ENCODE data around the gene OAS1. TPM values are rescaled to one million over a fixed set of nuclear protein-coding genes. Genes with fewer than 3 reads are reported as not detected.

Gene OAS1
- total RNA-seq, 2 donors from 2014 or later = 15.6 to 20.9 TPM

DNA sequence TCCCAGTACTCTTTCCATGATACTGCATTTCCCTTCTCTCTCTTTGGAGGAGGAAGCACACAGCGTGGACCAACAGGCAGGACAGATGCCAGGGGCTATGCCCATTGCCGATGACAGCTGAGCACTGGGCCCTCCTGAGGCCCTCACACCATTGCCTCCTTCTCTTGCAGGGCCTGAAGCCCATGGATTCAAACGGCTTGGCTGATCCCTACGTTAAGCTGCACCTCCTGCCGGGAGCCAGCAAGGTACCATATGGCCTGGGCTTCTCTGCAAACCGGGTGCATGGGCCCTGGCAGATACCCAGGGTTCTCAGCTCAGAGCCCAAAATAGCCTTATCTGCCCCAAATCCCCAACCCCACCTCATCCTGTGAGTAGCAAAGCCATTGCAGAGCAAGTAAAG is 25.2 kb upstream of the OAS1 start:
- Mint-ChIP-seq H3K27ac (no peak overlapping the region), H3K4me1 (no peaks in the 10 kb centered on the region), H3K27me3 (peaks cover 29% of the 10 kb centered on the region), H3K9me3 (no peaks in the 10 kb centered on the region), H3K4me3 (no peak overlapping the region), H3K36me3 (ENCODE audit: low read depth) (no peaks in the 10 kb centered on the region)
- ATAC-seq (replicated peaks) = no peak

DNA sequence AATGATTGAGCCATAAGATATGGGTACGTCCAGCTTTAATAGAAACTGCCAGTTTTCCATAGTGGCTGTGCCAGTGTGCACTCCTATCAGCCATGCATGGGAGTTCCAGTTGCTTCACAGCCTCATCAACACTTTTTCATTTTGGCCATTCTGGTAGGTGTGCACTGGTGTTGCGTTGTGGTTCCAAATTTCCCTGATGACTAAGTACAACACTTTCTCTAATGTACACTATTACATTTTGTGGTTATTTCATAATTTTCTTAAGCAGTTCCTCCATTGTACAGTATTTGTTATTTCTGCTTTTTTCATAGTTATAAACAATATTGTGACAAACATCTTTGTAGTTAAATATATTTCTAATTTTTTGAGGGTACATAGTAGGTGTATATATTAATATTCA is 21.5 kb upstream of the OAS1 start:
- Mint-ChIP-seq H3K4me1 (no peaks in the 10 kb centered on the region), H3K27ac (no peak overlapping the region), H3K27me3 (peaks cover 11% of the 10 kb centered on the region), H3K9me3 (no peaks in the 10 kb centered on the region), H3K4me3 (no peak overlapping the region), H3K36me3 (ENCODE audit: low read depth) (no peaks in the 10 kb centered on the region)
- no peak for ATAC-seq (replicated peaks)

GRCh38 chr12:112887550-112887949 is 19.2 kb upstream of the OAS1 start:
- ATAC-seq (replicated peaks) = no peak
- H3K4me1 Mint-ChIP-seq = no peaks in the 10 kb centered on the region
- H3K36me3 Mint-ChIP-seq (ENCODE audit: low read depth) = no peaks in the 10 kb centered on the region
- H3K4me3 Mint-ChIP-seq = no peak overlapping the region
- H3K9me3 Mint-ChIP-seq = no peaks in the 10 kb centered on the region
- peaks cover 8% of the 10 kb centered on the region for H3K27me3 Mint-ChIP-seq
- no peak overlapping the region for H3K27ac Mint-ChIP-seq

GRCh38 chr12:112891093-112892024 is 15.4 kb upstream of the OAS1 start:
- no peak overlapping the region for H3K27ac Mint-ChIP-seq

DNA sequence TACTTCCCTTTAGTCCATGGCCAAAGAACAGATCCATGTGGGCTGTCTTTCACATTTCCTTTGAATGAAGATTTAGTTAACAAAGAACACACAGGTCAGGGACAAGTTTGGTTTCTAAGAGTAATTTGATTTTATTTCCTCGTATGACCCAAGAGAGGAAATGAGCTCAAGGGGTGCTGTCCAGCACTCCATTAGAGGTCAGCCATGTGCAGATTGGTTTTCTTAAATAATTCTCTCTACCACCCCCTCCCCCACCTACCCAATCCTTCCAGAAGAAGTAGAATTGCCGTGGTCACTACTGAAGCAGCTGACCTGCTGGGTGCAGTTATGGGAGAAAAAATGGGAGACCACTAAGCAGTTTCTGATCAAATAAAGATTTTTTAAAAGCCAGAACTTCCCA is 13.9 kb upstream of the OAS1 start:
- Mint-ChIP-seq H3K9me3 (no peaks in the 10 kb centered on the region), H3K4me1 (no peaks in the 10 kb centered on the region)

More at GRCh38 chr12:112891093-112892024, 15.4 kb upstream of the OAS1 start:
- Mint-ChIP-seq H3K36me3 (ENCODE audit: low read depth) (no peaks in the 10 kb centered on the region), H3K9me3 (no peaks in the 10 kb centered on the region), H3K4me1 (no peaks in the 10 kb centered on the region), H3K27me3 (no peaks in the 10 kb centered on the region), H3K4me3 (no peak overlapping the region)
- no peak for ATAC-seq (replicated peaks)

GRCh38 chr12:112894128-112894527 is 12.6 kb upstream of the OAS1 start:
- H3K27me3 Mint-ChIP-seq = peaks cover 14% of the 10 kb centered on the region
- H3K27ac Mint-ChIP-seq = no peak overlapping the region
- H3K9me3 Mint-ChIP-seq = no peaks in the 10 kb centered on the region
- no peaks in the 10 kb centered on the region for H3K36me3 Mint-ChIP-seq (ENCODE audit: low read depth)
- no peaks in the 10 kb centered on the region for H3K4me1 Mint-ChIP-seq
- no peak for ATAC-seq (replicated peaks)
- no peak overlapping the region for H3K4me3 Mint-ChIP-seq

More for the DNA sequence above, 13.9 kb upstream of the OAS1 start:
- Mint-ChIP-seq H3K4me3 (no peak overlapping the region), H3K27ac (no peak overlapping the region), H3K27me3 (peaks cover 8% of the 10 kb centered on the region), H3K36me3 (ENCODE audit: low read depth) (no peaks in the 10 kb centered on the region)
- no peak for ATAC-seq (replicated peaks)

DNA sequence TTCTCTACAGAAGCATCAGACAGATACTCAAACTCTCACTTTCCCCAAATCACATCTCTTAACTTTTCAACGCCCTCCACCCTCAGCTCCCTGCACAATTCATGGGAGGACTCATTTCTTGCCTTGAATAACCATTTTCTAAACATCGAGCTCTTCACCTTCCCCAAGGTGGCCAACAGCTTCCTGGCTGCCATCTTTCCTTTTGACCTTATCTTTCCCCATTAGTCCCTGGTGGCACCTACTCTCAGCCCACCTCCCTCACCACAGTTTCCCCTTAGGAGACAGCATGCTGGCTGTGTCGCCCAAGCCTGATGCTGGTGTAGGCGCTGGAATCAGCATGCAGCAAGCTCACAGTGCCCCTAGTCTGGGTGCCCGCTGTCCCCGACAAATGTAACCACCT is 8.4 kb upstream of the OAS1 start:
- Mint-ChIP-seq H3K36me3 (ENCODE audit: low read depth) (no peaks in the 10 kb centered on the region), H3K27ac (peak overlapping the region; percentile 23)

DNA sequence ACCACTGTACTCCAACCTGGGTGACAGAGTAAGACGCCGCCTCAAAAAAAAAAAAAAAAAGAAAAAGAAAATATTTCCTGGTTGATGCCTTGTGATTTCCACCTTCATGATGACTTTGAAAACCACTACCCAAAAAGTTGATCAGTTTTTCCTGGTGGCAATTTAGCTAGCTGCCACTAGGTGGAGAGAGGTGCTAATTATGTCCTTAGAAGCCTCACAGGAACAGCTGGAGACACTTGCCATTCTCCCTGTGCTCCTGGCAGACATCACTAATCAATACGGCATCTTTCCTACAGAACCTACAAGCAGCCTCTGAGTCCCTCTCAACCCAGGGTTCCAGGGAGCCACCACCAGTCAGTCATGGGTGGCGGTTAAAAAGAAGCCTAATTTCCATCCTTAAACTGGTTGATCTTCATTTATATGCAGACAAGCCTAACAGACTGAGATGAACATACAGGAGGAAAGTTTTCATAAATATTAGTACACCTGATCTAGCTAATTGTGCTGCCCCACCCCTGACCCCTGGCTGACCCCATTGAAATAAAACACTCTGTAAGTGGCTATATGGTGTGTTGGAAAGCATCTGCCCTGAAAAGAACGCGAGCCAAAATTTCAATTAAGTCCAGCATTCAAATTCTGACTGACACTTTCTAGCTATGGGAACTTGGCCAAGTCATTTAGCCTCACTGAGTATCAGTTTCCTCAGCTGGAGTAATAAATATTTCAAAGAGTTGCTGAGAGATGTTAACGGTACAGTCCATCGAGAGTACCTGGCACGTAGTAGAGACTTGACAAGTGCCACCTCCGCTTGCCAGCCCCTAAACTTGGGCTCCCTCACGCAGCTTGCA is 6.2 kb upstream of the OAS1 start:
- Mint-ChIP-seq H3K4me3 (no peak overlapping the region), H3K27me3 (peaks cover 14% of the 10 kb centered on the region), H3K36me3 (ENCODE audit: low read depth) (no peaks in the 10 kb centered on the region), H3K27ac (no peak overlapping the region), H3K4me1 (peaks cover 16% of the 10 kb centered on the region), H3K9me3 (no peaks in the 10 kb centered on the region)
- peak; percentile 80 for ATAC-seq (replicated peaks)

More for the DNA sequence above, 8.4 kb upstream of the OAS1 start:
- Mint-ChIP-seq H3K9me3 (no peaks in the 10 kb centered on the region), H3K27me3 (peaks cover 14% of the 10 kb centered on the region), H3K4me1 (peaks cover 5% of the 10 kb centered on the region), H3K4me3 (no peak overlapping the region)
- no peak for ATAC-seq (replicated peaks)

GRCh38 chr12:112901271-112901670 is 5.5 kb upstream of the OAS1 start:
- Mint-ChIP-seq H3K27me3 (peaks cover 14% of the 10 kb centered on the region), H3K4me3 (no peak overlapping the region), H3K36me3 (ENCODE audit: low read depth) (no peaks in the 10 kb centered on the region), H3K9me3 (no peaks in the 10 kb centered on the region), H3K27ac (no peak overlapping the region), H3K4me1 (peaks cover 17% of the 10 kb centered on the region)
- no peak for ATAC-seq (replicated peaks)

- Mint-ChIP-seq H3K27ac (peak overlapping the region; percentile 30), H3K9me3 (no peaks in the 10 kb centered on the region), H3K27me3 (no peaks in the 10 kb centered on the region), H3K4me3 (peak overlapping the region; percentile 4), H3K36me3 (ENCODE audit: low read depth) (no peaks in the 10 kb centered on the region), H3K4me1 (peaks cover 37% of the 10 kb centered on the region)
- no peak for ATAC-seq (replicated peaks)
Observed at GRCh38 chr12:112904571-112904970, 2.2 kb upstream of the OAS1 start.

DNA sequence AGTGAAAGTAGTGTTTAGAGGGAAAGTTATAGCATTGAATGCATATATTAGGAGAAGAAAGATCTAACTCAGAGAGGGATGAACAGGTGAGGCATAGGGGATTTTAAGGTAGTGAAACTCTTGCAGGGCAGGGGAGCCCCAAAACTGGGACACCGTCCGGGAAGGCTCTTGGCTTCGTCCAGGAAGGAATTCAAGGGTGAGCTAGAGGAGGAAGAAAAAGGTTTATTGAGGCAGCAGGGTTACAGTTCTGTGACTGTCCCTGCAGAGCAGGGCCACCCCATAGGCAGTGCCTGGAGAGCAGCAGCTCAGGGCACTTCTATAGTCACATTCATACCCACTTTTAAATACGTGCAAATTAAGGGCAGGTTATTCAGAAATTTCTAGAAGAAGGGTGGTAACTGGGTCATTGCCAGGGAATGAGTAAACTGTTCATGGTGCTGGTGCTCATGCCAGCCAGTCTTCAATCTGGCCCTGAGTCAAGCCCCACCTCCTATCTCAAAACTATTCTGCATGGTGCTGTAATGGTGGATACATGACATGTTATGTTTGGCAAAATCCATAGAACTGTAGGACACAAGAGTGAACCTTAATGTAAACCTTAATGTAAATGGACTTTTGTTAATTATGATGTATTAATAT is 1.2 kb upstream of the OAS1 start:
- peaks cover 42% of the 10 kb centered on the region for H3K4me1 Mint-ChIP-seq
- no peaks in the 10 kb centered on the region for H3K36me3 Mint-ChIP-seq (ENCODE audit: low read depth)
- no peaks in the 10 kb centered on the region for H3K27me3 Mint-ChIP-seq
- H3K9me3 Mint-ChIP-seq = no peaks in the 10 kb centered on the region
- peak overlapping the region; percentile 89 for H3K4me3 Mint-ChIP-seq
- no peak for ATAC-seq (replicated peaks)
- peak overlapping the region; percentile 56 for H3K27ac Mint-ChIP-seq

DNA sequence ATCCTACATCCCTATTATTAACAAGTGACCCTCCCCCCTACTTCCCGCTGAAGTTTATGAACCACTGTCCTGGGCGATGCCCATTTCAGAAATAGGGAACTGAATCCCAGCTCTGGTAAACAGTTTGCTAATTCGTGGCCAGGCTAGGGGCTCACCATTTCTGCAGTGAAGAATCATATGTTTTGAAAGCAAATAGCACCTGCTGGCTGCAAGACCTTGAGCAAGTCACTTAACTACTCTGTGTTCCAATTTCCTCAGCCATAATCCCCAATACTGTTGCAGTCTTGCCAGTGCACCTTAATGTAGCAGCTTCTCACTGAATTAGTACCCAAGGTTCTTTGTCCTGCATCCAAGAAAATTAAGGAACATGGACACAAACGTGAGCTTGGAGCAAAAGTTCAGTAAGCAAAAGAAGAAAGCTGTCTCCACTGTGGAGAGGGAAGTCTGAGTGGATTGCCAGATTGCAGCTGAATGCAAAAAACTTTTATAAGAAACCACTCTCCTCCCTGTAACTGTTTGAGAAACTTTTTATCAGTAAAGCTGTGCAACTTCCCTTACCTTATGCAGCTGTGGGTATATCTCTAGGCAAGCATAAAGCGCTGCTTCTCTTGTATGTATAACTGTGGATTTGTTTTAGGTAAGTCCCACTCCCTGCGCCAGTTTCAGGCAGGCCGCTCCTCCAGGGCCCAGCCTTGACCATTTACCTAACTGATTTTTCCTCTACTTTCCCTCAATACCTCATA is 824 bp downstream of the OAS1 start:
- H3K27me3 Mint-ChIP-seq = no peaks in the 10 kb centered on the region

DNA sequence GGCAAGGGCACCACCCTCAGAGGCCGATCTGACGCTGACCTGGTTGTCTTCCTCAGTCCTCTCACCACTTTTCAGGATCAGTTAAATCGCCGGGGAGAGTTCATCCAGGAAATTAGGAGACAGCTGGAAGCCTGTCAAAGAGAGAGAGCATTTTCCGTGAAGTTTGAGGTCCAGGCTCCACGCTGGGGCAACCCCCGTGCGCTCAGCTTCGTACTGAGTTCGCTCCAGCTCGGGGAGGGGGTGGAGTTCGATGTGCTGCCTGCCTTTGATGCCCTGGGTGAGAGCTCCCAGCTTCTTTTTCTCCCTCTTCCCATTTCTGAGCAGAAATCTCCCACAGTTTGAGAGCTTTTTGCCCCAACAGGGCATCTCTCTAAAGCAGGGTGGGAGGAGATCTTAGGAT is 1.8 kb downstream of the OAS1 start:
- no peaks in the 10 kb centered on the region for H3K27me3 Mint-ChIP-seq
- peaks cover 6% of the 10 kb centered on the region for H3K9me3 Mint-ChIP-seq
- peak; percentile 52 for ATAC-seq (replicated peaks)
- peak overlapping the region; percentile 80 for H3K27ac Mint-ChIP-seq
- peaks cover 42% of the 10 kb centered on the region for H3K4me1 Mint-ChIP-seq
- peaks cover 16% of the 10 kb centered on the region for H3K36me3 Mint-ChIP-seq (ENCODE audit: low read depth)
- H3K4me3 Mint-ChIP-seq = peak overlapping the region; percentile 89

More for the DNA sequence above, 824 bp downstream of the OAS1 start:
- Mint-ChIP-seq H3K27ac (peak overlapping the region; percentile 80), H3K9me3 (no peaks in the 10 kb centered on the region), H3K4me3 (peak overlapping the region; percentile 89), H3K4me1 (peaks cover 42% of the 10 kb centered on the region), H3K36me3 (ENCODE audit: low read depth) (peaks cover 6% of the 10 kb centered on the region)
- peak; percentile 34 for ATAC-seq (replicated peaks)

DNA sequence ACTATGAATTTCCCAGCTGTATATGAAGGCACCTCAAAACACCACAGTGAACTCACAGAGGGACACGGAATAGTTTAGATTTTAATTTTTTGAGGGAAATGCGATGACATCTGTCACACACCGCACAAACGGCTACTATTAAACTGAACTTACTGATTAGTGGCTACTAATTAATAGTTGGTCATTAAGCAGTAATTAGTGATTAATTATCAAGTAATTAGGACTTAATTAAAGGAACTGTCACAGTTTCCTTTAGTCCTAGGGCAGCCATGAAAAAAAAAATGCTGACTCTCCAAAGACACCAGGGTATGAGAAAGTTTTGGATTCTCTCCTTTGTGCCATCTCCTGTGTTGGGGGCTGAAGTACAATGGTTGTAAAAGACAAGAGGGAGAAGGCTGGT is 2.9 kb downstream of the OAS1 start:
- Mint-ChIP-seq H3K4me3 (peak overlapping the region; percentile 89), H3K27me3 (no peaks in the 10 kb centered on the region), H3K27ac (peak overlapping the region; percentile 80), H3K36me3 (ENCODE audit: low read depth) (peaks cover 25% of the 10 kb centered on the region), H3K9me3 (peaks cover 6% of the 10 kb centered on the region), H3K4me1 (peaks cover 37% of the 10 kb centered on the region)
- ATAC-seq (replicated peaks) = no peak

All from activated T-helper 17 cell treated with anti-CD3 and anti-CD28 coated beads, Interleukin-2, amount 50 U/mL, for 72 hours (primary cell).